ENCODE data around the gene PORCN.

DNA sequence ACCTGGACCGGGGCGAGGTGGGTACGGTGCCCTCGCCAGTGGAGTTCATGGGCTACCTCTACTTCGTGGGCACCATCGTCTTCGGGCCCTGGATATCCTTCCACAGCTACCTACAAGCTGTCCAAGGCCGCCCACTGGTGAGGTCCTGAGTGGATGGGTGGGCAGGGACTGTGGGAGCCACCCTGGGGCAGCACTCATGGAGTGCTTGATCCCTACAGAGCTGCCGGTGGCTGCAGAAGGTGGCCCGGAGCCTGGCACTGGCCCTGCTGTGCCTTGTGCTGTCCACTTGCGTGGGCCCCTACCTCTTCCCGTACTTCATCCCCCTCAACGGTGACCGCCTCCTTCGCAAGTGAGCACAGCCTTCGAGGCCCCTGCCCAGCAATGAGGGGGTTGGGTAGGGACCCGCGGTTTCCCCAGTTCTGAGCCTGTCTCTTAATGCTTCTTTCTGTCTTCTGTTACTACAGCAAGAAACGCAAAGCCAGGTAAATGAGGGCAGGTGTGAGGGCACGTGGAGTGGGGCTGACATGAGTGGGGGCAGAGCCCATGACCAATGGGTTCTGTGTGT is 3.7 kb downstream of the PORCN start:
- TF ChIP-seq, protein P1, sequence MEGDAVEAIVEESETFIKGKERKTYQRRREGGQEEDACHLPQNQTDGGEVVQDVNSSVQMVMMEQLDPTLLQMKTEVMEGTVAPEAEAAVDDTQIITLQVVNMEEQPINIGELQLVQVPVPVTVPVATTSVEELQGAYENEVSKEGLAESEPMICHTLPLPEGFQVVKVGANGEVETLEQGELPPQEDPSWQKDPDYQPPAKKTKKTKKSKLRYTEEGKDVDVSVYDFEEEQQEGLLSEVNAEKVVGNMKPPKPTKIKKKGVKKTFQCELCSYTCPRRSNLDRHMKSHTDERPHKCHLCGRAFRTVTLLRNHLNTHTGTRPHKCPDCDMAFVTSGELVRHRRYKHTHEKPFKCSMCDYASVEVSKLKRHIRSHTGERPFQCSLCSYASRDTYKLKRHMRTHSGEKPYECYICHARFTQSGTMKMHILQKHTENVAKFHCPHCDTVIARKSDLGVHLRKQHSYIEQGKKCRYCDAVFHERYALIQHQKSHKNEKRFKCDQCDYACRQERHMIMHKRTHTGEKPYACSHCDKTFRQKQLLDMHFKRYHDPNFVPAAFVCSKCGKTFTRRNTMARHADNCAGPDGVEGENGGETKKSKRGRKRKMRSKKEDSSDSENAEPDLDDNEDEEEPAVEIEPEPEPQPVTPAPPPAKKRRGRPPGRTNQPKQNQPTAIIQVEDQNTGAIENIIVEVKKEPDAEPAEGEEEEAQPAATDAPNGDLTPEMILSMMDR (conservative IDR thresholded peaks at IDR 0.05; ENCODE audit: low read depth, low read length) = no peak
- TF ChIP-seq EZH2 (IDR thresholded peaks at IDR 0.05; ENCODE audit: borderline replicate concordance, low read depth, low read length, poor library complexity, severe bottlenecking) = no peak

All from A673 (cell line).